HG03139 (cell line): Measurements from ENCODE around the gene LRMDA.
"Not testable (repeated sequence)": the region's sequence is repeated elsewhere in the genome, so short reads cannot be mapped to it uniquely, and the experiment has no call there.

ENCODE experiments used
- ATAC-seq: cut with Tn5 transposase; IDR thresholded peaks from one replicate; pipeline ENCODE4 v1.9.1; 2021; ENCODE audit not compliant: unreplicated experiment

The LRMDA gene

GRCh38 chr10:75764974-75765788, 333.8 kb downstream of the LRMDA start:
- no peak for ATAC-seq

GRCh38 chr10:75765789-75766096, 334.3 kb downstream of the LRMDA start:
- ATAC-seq = no peak

GRCh38 chr10:75766106-75766505, 334.7 kb downstream of the LRMDA start:
- ATAC-seq = no peak

GRCh38 chr10:75766752-75767151, 335.3 kb downstream of the LRMDA start:
- ATAC-seq = not testable (repeated sequence)

GRCh38 chr10:75770626-75771081, 339.2 kb downstream of the LRMDA start:
- ATAC-seq = no peak

- ATAC-seq = no peak
These were observed 340.2 kb downstream of the LRMDA start for GRCh38 chr10:75771606-75772005.

GRCh38 chr10:75772153-75772887, 340.9 kb downstream of the LRMDA start:
- no peak for ATAC-seq

- ATAC-seq = no peak
These were observed 341.9 kb downstream of the LRMDA start for GRCh38 chr10:75773231-75773780.

- ATAC-seq = no peak
These were observed 342.7 kb downstream of the LRMDA start for GRCh38 chr10:75773813-75774782.

GRCh38 chr10:75774783-75775490, 343.5 kb downstream of the LRMDA start:
- ATAC-seq = no peak

GRCh38 chr10:75776738-75777504, 345.5 kb downstream of the LRMDA start:
- no peak for ATAC-seq

GRCh38 chr10:75778665-75779064, 347.2 kb downstream of the LRMDA start:
- ATAC-seq = no peak

GRCh38 chr10:75779276-75779675, 347.9 kb downstream of the LRMDA start:
- no peak for ATAC-seq

GRCh38 chr10:75782463-75783248, 351.2 kb downstream of the LRMDA start:
- no peak for ATAC-seq

- ATAC-seq = no peak
These were observed 357.2 kb downstream of the LRMDA start for GRCh38 chr10:75788394-75789205.

GRCh38 chr10:75793848-75794247, 362.4 kb downstream of the LRMDA start:
- ATAC-seq = no peak

- ATAC-seq = no peak
These were observed 369.7 kb downstream of the LRMDA start for GRCh38 chr10:75801121-75801520.

- no peak for ATAC-seq
These were observed 370.2 kb downstream of the LRMDA start for GRCh38 chr10:75801661-75802060.
